NOMO-1 (cell line): ENCODE measurements around the gene DNMT3L.
"Not testable (repeated sequence)": the region's sequence is repeated elsewhere in the genome, so short reads cannot be mapped to it uniquely, and the experiment has no call there.

Source experiments
- DNase-seq, 2 experiments: peaks; one replicate each; lab custom pipeline; 2025; ENCODE audit not compliant: unreplicated experiment in 2 of 2; lab: John Stamatoyannopoulos, UW

DNMT3L gene

GRCh38 chr21:44295646-44296045, 33.9 kb upstream of the DNMT3L start:
- DNase-seq, result no peak

GRCh38 chr21:44295163-44295573, 33.5 kb upstream of the DNMT3L start:
- no peak for DNase-seq

GRCh38 chr21:44294391-44295162, 32.9 kb upstream of the DNMT3L start:
- DNase-seq, result no peak

- no peak for DNase-seq
These were observed 32.0 kb upstream of the DNMT3L start for GRCh38 chr21:44293551-44294231.

- no peak for DNase-seq
These were observed 31.1 kb upstream of the DNMT3L start for GRCh38 chr21:44292812-44293195.

- DNase-seq, result no peak
These were observed 30.5 kb upstream of the DNMT3L start for GRCh38 chr21:44291936-44292811.

GRCh38 chr21:44291078-44291935, 29.6 kb upstream of the DNMT3L start:
- no peak for DNase-seq

- DNase-seq, result no peak
These were observed 28.8 kb upstream of the DNMT3L start for GRCh38 chr21:44290327-44291077.

- no peak for DNase-seq
These were observed 27.8 kb upstream of the DNMT3L start for GRCh38 chr21:44289381-44290010.

- DNase-seq, result no peak
These were observed 26.8 kb upstream of the DNMT3L start for GRCh38 chr21:44288251-44289110.

- DNase-seq, result no peak
These were observed 25.3 kb upstream of the DNMT3L start for GRCh38 chr21:44286716-44287632.

- no peak for DNase-seq
These were observed 24.5 kb upstream of the DNMT3L start for GRCh38 chr21:44286086-44286715.

- DNase-seq, result no peak
These were observed 23.7 kb upstream of the DNMT3L start, which contains the start of gene AIRE for GRCh38 chr21:44285138-44285992. Gene AIRE, plus strand, starts transcription at chr21:44285876. Its CDS starts 131 bp downstream, at chr21:44286007.

- DNase-seq, result no peak
These were observed 22.3 kb upstream of the DNMT3L start for GRCh38 chr21:44283948-44284347.

- DNase-seq, result not testable (repeated sequence)
These were observed 21.6 kb upstream of the DNMT3L start for GRCh38 chr21:44283211-44283785.
